ENCODE results near the gene EML6. TPM values are rescaled to one million over a fixed set of nuclear protein-coding genes. Genes with fewer than 3 reads are reported as not detected.

EML6 gene
- total and polyA plus RNA-seq, 5 experiments from 2014 or later, result 0.03 to 3.3 (median 1.4) TPM; not detected in 2

DNA sequence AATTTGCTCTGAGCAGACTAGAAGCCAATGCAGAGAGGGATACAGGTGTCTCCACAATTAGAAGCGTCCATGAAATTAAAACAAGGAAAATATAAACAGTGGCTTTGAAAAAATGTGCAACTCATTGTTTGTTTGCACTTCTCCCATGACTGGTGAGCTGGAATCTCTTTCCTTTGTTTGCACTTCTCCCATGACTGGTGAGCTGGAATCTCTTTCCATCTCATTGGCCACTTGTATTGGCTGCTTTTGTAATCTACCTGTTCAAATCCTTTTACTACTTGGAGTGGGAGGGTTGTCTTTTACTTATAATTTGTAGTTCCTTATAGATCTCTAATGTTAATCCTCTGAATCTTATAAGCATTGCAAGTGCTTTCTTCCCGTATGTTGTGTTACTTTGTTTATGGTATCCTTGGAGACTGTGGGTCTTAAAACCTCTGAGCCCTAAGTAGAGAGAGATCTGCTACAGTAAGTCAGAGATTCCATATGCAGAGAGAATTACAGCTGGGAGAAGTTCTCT is 232.7 kb downstream of the EML6 start:
- POLR2A ChIA-PET, result no interaction called here
- H3K4me1 Mint-ChIP-seq, result no peaks in the 10 kb centered on the region
- ATAC-seq (no peak), DNase-seq (no peak)
- H3K36me3 Mint-ChIP-seq, result no peaks in the 10 kb centered on the region
- no peaks in the 10 kb centered on the region for H3K27me3 Mint-ChIP-seq
- H3K4me3 Mint-ChIP-seq, result no peak overlapping the region
- H3K9me3 Mint-ChIP-seq, result no peaks in the 10 kb centered on the region
- peak overlapping the region in 2 of 10 donors; percentile 1 to 17 for H3K27ac Mint-ChIP-seq

DNA sequence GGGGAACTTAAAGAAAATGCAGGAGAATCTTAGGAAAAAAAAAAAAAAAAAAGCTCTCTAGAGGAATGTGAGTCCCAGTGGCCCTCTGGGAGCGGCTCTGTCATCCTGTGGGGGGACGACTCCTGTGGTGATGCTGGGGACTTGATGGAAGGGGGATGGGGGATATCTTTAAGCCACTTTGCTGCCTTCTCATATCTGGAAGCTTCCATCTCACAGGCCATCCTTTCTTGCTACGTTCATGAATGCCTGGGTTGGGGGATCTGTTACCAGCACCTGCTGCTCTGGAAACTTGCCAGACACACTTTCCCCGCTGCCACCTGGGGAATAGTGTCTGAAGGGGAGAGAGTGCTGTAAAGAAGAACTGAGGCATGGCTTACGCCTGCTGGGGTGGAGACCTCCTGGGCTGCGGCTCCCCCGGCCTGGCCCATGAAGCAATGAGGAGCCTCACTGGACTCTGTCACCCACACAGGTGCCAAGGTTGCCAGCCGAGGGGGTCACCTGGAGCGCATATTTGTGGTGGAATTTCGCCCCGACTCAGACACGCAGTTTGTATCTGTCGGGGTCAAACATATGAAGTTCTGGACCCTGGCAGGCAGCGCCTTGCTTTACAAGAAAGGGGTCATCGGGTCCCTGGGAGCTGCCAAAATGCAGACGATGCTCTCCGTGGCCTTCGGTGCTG is 234.0 kb downstream of the EML6 start:
- H3K4me1 Mint-ChIP-seq, result no peaks in the 10 kb centered on the region
- ATAC-seq (no peak), DNase-seq (no peak)
- no peak overlapping the region for H3K4me3 Mint-ChIP-seq
- no peak overlapping the region for H3K27ac Mint-ChIP-seq
- no peaks in the 10 kb centered on the region for H3K27me3 Mint-ChIP-seq
- no peaks in the 10 kb centered on the region for H3K9me3 Mint-ChIP-seq
- no peaks in the 10 kb centered on the region for H3K36me3 Mint-ChIP-seq
- POLR2A ChIA-PET, result interaction anchor here (0.6 to 0.7 kb wide), 2 partner anchors 406 to 1171 kb away, joined by 3 to 4 read pairs; no protein-coding TSS in a partner anchor

DNA sequence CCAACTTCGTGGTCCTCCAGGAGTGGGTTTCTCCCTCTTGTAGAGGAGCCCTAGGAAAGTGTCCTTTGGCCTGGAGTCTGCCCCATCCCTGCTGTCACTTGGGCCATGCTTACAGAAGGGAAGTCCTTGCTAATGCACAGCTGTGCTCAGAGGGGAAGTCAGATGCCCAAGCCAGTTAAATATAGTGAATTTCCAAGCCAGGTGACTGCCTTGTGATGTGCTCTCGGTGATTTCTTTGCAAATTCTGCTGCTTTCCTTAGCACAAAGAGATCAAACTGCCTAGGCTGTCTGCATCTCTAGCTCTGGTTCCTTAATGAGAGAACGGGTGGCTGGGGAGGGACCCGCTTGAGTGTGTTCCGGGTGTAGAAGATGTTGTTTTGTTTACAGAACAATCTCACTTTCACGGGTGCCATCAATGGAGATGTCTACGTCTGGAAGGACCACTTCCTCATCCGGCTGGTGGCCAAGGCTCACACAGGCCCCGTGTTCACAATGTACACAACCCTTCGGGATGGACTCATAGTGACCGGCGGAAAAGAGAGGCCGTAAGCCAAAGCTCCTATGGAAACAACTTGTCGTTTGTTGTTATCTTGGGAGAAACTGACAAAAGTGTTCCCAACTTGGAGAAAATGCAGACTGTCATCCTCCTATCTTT is 235.4 kb downstream of the EML6 start:
- no peak for DNase-seq
- H3K27ac Mint-ChIP-seq, result peak overlapping the region in 1 of 10 donors; percentile 7
- no peaks in the 10 kb centered on the region for H3K9me3 Mint-ChIP-seq

DNA sequence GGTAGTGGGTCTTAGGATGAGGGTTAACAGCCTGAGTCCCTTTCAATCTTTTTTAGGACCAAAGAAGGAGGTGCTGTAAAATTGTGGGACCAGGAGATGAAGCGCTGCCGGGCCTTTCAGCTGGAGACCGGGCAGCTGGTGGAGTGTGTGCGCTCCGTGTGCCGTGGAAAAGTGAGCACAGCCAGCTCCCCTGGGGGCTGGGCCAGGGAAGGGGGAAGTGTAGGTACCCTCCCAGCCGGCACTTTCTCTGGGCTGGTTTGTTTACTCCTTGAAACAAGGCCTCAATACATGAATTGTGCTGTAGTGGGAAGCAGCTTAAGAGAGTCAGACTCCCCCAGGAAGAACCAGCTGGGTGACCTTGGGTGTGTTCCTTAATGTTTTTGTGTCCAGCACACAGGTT is 236.7 kb downstream of the EML6 start:
- DNase-seq (no peak), ATAC-seq (no peak)
- POLR2A ChIA-PET, result interaction anchor here (0.6 kb wide), 1 partner anchor 182 kb away, joined by 3 read pairs; no protein-coding TSS in a partner anchor
- H3K36me3 Mint-ChIP-seq, result no peaks in the 10 kb centered on the region
- no peak overlapping the region for H3K4me3 Mint-ChIP-seq
- H3K27ac Mint-ChIP-seq, result peak overlapping the region in 1 of 10 donors; percentile 34
- no peaks in the 10 kb centered on the region for H3K9me3 Mint-ChIP-seq
- H3K27me3 Mint-ChIP-seq, result no peaks in the 10 kb centered on the region
- peaks cover 3 to 9% (median 6%) of the 10 kb centered on the region in 4 donors for H3K4me1 Mint-ChIP-seq

More for the DNA sequence above, 235.4 kb downstream of the EML6 start:
- H3K4me3 Mint-ChIP-seq, result no peak overlapping the region
- H3K4me1 Mint-ChIP-seq, result peaks cover 0 to under 1% (median 0%) of the 10 kb centered on the region in 4 donors
- POLR2A ChIA-PET, result no interaction called here
- ATAC-seq, result no peak
- no peaks in the 10 kb centered on the region for H3K36me3 Mint-ChIP-seq
- no peaks in the 10 kb centered on the region for H3K27me3 Mint-ChIP-seq

DNA sequence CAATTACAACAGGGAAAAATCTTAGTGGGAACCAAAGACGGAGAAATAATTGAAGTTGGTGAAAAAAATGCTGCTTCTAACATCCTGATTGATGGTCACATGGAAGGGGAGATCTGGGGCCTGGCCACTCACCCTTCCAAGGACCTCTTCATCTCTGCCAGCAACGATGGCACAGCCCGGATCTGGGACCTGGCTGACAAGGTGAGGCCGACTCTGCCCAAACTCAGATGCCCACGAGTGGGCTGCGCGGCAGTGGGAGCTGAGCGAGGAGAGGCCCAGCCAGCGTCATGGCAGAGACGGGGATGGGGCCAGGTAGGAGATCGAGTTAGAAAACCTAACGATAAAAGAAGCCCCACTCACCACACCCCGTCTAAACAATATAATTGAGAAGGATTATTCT is 239.0 kb downstream of the EML6 start:
- DNase-seq, result no peak
- Mint-ChIP-seq H3K27ac (no peak overlapping the region), H3K27me3 (no peaks in the 10 kb centered on the region), H3K9me3 (peaks cover 0 to 9% (median 0%) of the 10 kb centered on the region in 9 donors), H3K4me3 (no peak overlapping the region), H3K4me1 (peaks cover 21 to 27% (median 22%) of the 10 kb centered on the region in 4 donors), H3K36me3 (peaks cover 0 to 14% (median 6%) of the 10 kb centered on the region in 3 donors)
- POLR2A ChIA-PET, result no interaction called here
- no peak for ATAC-seq

DNA sequence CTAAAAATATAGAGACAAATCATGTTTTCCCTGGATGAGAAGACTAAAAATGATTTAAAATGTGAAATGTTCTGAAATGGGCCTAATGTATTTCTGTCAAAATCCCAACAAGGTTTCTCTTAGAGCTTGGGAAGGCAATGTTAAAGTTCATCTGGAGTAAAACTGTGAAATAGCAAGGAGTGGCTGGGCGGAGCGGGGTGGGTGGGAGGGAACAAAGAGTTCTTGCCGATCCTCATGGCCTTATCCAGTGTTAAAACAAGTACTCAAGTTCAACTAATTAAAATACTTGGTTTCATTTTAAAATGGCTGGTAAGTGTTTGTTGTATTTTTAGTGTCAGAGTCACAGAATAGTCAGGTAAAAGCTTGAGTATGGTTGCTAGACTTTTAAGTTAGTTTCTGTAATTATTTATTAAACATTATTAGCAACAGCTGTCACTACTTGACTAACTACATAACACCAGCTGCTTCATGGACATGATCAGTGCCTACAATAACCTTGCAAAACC is 239.5 kb downstream of the EML6 start:
- DNase-seq (no peak), ATAC-seq (no peak)
- peaks cover under 1 to 17% (median 9%) of the 10 kb centered on the region in 3 donors for H3K36me3 Mint-ChIP-seq
- POLR2A ChIA-PET, result no interaction called here
- peaks cover 21 to 27% (median 22%) of the 10 kb centered on the region in 4 donors for H3K4me1 Mint-ChIP-seq
- peaks cover 0 to 9% (median 0%) of the 10 kb centered on the region in 9 donors for H3K9me3 Mint-ChIP-seq
- no peak overlapping the region for H3K4me3 Mint-ChIP-seq
- no peaks in the 10 kb centered on the region for H3K27me3 Mint-ChIP-seq
- peak overlapping the region in 2 of 10 donors; percentile 35 to 77 for H3K27ac Mint-ChIP-seq

DNA sequence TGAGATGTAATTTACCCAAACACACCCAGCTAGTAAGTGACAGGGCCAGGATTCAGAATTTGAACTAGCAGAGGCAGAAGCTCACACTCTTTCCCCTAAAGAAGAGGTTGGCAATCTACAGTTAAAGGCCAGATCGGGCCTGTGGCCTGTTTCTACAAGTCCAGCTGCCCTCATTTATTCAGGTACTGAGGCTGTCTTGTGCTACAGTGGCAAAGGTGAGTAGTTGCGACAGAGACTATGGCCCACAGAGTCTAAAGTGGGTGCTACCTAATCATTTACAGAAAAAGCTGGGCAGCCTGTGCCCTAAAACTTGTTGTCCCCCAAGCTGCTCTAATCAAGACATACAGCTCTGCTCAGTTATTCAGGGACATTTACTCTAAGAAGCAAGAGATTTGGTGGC is 240.0 kb downstream of the EML6 start:
- Mint-ChIP-seq H3K9me3 (peaks cover 0 to 9% (median 0%) of the 10 kb centered on the region in 9 donors), H3K36me3 (peaks cover 6 to 21% (median 12%) of the 10 kb centered on the region in 3 donors), H3K27me3 (no peaks in the 10 kb centered on the region), H3K4me3 (no peak overlapping the region), H3K27ac (peak overlapping the region in 3 of 10 donors; percentile 19 to 77 (median 35)), H3K4me1 (peaks cover 21 to 27% (median 22%) of the 10 kb centered on the region in 4 donors)
- POLR2A ChIA-PET, result interaction anchor here (1.6 kb wide), 1 partner anchor 10 kb away, joined by 4 read pairs; no protein-coding TSS in a partner anchor
- DNase-seq (no peak), ATAC-seq (no peak)

DNA sequence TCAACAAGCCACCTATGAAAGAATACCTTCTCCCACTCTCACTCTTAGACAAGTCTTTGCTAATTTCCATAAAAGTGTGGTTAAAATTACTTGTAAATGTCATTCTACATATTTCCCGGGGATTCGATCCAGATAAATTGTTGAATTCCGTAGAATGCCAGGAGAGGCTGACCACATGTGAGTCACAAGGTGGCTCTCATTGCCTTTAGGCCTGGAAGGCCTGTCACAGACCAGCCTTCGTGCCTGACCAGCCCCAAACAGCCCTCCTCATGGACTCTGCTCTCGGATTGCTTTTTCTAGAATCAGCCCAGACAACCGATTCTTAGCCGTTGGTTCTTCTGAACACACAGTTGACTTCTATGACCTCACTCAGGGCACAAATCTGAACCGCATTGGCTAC is 240.8 kb downstream of the EML6 start:
- POLR2A ChIA-PET, result interaction anchor here (0.6 to 1.6 kb wide), 2 partner anchors 9 to 31 kb away, joined by 3 to 4 read pairs; no protein-coding TSS in a partner anchor

DNA sequence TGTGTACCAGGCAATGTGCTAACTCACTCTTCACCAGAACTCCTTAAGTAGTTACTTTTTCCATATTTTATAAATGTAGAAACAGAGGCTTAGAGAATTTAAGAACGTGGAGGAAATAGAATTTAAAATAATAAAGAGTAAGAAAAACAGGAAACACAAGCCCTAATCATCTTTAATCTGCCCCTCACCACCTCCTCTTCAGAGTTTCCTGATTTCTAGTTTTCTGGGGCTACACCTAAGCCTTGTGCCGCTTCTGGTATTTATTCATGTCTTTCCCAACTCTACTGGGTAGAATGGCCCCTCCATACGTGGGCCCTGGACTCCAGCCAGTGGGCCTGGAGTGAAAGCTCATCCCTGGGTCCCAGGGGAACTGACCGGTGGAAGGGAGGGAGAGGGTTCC is 241.4 kb downstream of the EML6 start:
- DNase-seq, result no peak
- Mint-ChIP-seq H3K27ac (peak overlapping the region in 7 of 10 donors; percentile 12 to 87 (median 75)), H3K36me3 (peaks cover 14 to 26% (median 17%) of the 10 kb centered on the region in 3 donors), H3K27me3 (no peaks in the 10 kb centered on the region), H3K4me3 (peak overlapping the region in 4 of 10 donors; percentile 8 to 67 (median 65)), H3K9me3 (peaks cover 0 to 9% (median 0%) of the 10 kb centered on the region in 9 donors), H3K4me1 (peaks cover 21 to 27% (median 22%) of the 10 kb centered on the region in 4 donors)
- ATAC-seq, result no peak
- POLR2A ChIA-PET, result interaction anchor here (0.6 to 1.6 kb wide), 3 partner anchors 8 to 305 kb away, joined by 3 to 4 read pairs (median 3); no protein-coding TSS in a partner anchor

More for the DNA sequence above, 240.8 kb downstream of the EML6 start:
- peak overlapping the region in 2 of 10 donors; percentile 63 to 67 for H3K4me3 Mint-ChIP-seq
- H3K9me3 Mint-ChIP-seq, result peaks cover 0 to 9% (median 0%) of the 10 kb centered on the region in 9 donors
- peaks cover 11 to 26% (median 12%) of the 10 kb centered on the region in 3 donors for H3K36me3 Mint-ChIP-seq
- no peaks in the 10 kb centered on the region for H3K27me3 Mint-ChIP-seq
- peaks cover 21 to 27% (median 22%) of the 10 kb centered on the region in 4 donors for H3K4me1 Mint-ChIP-seq
- H3K27ac Mint-ChIP-seq, result peak overlapping the region in 6 of 10 donors; percentile 1 to 83 (median 33)
- no peak for ATAC-seq
- DNase-seq, result no peak

DNA sequence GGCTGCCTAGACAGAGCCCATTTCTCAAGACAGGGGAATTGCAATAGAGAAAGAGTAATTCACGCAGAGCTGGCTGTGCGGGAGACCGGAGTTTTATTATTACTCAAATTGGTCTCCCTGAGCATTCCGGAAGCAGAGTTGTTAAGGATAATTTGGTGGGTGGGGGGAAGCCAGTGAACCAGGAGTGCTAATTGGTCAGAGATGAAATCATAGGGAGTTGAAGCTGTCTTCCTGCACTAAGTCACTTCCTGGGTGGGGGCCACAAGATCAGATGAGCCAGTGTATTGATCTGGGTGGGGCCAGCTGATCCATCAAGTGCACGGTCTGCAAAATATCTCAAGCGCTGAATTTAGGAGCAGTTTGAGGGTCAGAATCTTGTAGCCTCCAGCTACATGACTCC is 242.0 kb downstream of the EML6 start:
- DNase-seq (no peak), ATAC-seq (no peak)
- Mint-ChIP-seq H3K27ac (peak overlapping the region in 6 of 10 donors; percentile 12 to 87 (median 78)), H3K9me3 (peaks cover 0 to 9% (median 0%) of the 10 kb centered on the region in 9 donors), H3K27me3 (no peaks in the 10 kb centered on the region), H3K36me3 (peaks cover 19 to 27% (median 22%) of the 10 kb centered on the region in 3 donors), H3K4me1 (peaks cover 21 to 27% (median 22%) of the 10 kb centered on the region in 4 donors), H3K4me3 (peak overlapping the region in 5 of 10 donors; percentile 2 to 67 (median 63))
- POLR2A ChIA-PET, result interaction anchor here (0.6 to 1.0 kb wide), 2 partner anchors 26 to 304 kb away, joined by 3 read pairs; no protein-coding TSS in a partner anchor

DNA sequence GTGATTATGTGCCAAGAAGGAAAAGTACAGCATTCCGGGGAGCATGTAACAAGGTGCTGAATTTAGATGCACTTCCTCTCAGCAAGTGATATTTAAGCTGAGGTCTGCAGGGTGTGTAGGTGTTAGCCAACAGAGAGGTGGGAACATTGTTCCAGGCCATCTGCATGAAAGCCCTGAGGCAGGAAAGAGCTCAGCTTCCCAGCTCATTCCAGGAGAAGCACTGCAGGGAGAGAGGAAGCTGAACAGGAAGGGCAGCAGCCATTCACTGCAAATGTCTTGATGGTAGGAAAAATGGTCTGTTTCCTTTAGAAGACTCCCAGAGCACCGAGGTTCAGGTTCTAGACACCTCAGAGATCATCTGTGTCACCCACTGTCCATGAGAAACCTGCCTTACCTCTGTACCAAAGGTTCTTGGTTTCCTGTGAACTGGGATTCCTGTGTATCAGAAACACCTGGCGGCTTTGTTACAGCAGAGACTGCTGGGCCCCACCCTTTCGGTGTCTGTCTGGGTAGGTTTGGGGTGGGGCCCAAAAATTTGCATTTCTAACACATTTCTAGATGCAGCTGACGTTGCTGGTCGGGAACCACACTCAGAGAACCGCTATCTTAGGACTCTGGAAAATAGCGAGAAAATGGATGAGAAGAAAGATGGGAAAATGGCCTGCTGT is 242.8 kb downstream of the EML6 start:
- H3K36me3 Mint-ChIP-seq, result peaks cover 22 to 31% (median 28%) of the 10 kb centered on the region in 3 donors
- peaks cover 21 to 27% (median 22%) of the 10 kb centered on the region in 4 donors for H3K4me1 Mint-ChIP-seq
- H3K27ac Mint-ChIP-seq, result peak overlapping the region in 8 of 10 donors; percentile 12 to 83 (median 36)
- POLR2A ChIA-PET, result no interaction called here
- H3K4me3 Mint-ChIP-seq, result peak overlapping the region in 5 of 10 donors; percentile 11 to 52 (median 29)
- ATAC-seq (no peak), DNase-seq (no peak)
- H3K9me3 Mint-ChIP-seq, result peaks cover 0 to 9% (median 0%) of the 10 kb centered on the region in 9 donors
- H3K27me3 Mint-ChIP-seq, result no peaks in the 10 kb centered on the region

DNA sequence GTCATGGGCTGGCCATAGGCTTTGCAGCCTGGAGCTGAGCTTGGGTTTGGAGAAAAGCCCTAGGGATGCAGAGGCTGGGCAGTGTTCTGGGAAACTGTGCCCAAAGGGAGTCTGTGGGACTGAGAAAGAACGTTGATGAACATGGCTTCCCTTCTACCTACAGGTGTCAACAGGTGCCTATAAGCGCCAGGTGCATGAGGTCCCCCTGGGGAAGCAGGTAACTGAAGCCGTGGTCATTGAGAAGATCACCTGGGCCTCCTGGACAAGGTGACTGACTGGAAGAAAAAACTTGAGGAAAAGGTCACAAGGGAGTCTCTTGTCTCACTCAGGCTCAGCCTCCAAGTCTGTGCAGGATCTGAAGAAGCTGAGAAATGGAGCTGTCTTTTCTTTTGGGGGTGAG is 243.4 kb downstream of the EML6 start:
- Mint-ChIP-seq H3K27ac (peak overlapping the region in 3 of 10 donors; percentile 7 to 77 (median 26)), H3K36me3 (peaks cover 22 to 31% (median 31%) of the 10 kb centered on the region in 3 donors), H3K9me3 (peaks cover 0 to 9% (median 0%) of the 10 kb centered on the region in 9 donors), H3K4me3 (peak overlapping the region in 1 of 10 donors; percentile 52), H3K27me3 (no peaks in the 10 kb centered on the region), H3K4me1 (peaks cover 21 to 27% (median 22%) of the 10 kb centered on the region in 4 donors)
- ATAC-seq (no peak), DNase-seq (no peak)
- POLR2A ChIA-PET, result no interaction called here
